ENCODE results near the gene MMP17.
A peak's percentile ranks its signal among the peaks of the same experiment; 100 is the strongest.

The MMP17 gene

DNA sequence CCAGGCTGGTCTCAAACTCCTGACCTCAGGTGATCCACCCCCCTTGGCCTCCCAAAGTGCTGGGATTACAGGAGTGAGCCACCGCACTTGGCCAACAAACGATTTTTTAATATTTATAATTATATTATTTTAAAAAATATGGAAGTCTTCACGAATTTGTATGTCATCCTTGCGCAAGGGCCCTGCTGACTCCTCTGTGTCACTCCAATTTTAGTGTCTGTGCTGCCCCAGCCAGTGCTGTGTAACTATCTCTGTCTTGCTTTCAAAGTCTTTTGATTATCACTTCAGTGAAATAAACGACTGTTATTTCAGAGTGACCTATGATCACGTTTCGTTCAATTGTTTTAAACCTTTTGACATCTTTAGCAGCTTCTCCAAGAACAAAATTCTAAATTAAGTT is 13.1 kb upstream of the MMP17 start:
- TF ChIP-seq CTCF (IDR thresholded peaks at IDR 0.05; ENCODE audit: low read depth, low read length), result no peak
- TF ChIP-seq POLR2A (IDR thresholded peaks at IDR 0.05; ENCODE audit: extremely low read depth, insufficient read length), result no peak
- TF ChIP-seq MYC (IDR thresholded peaks at IDR 0.05; ENCODE audit: low read depth, low read length), result no peak
- no peak for TF ChIP-seq MAX (IDR thresholded peaks at IDR 0.05; ENCODE audit: low read depth, low read length)
- peak; percentile 65 for DNase-seq (ENCODE audit: low read depth)
- H3K4me3 ChIP-seq (ENCODE audit: low read depth, low read length), result no peak overlapping the region

DNA sequence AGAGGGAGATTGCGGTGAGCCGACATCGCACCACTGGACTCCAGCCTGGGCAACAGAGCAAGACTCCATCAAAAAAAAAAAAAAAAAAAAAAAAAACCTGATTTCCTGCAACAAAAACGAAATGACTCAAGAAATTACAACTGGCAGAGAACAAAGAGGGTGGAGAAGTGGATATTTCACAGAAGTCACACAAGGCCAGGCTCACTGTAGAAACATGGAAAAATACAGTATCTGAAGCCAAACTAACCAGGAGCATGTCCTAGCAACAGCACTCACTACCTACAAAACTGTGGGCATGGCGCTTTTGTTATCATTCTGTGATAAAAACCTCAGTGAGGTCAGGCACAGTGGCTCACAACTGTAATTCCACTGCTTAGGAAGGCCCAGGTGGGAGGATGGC is 11.7 kb upstream of the MMP17 start:
- TF ChIP-seq MYC (IDR thresholded peaks at IDR 0.05; ENCODE audit: low read depth, low read length) (no peak), POLR2A (IDR thresholded peaks at IDR 0.05; ENCODE audit: extremely low read depth, insufficient read length) (no peak), MAX (IDR thresholded peaks at IDR 0.05; ENCODE audit: low read depth, low read length) (no peak), CTCF (IDR thresholded peaks at IDR 0.05; ENCODE audit: low read depth, low read length) (no peak)
- no peak overlapping the region for H3K4me3 ChIP-seq (ENCODE audit: low read depth, low read length)
- DNase-seq (ENCODE audit: low read depth), result no peak

DNA sequence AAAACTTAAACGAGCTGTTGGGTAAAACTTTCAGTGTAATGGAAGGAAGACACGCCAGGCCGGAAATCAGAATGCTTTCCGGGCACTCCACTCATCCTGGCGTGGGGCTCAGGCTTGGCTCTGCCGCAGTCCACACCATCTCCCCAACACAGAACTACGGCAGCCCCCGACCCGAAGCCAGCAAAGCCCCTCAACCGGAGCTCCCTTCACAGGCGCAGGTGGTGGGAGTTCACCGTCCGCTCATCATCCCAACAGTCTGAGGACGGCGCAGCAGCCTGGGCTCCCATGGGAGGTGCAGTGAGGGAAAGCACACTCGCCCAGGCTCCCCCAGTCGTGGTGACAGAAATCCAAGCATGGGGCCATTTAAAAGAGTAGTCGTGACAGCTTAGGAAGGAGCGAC is 11.0 kb upstream of the MMP17 start:
- TF ChIP-seq CTCF (IDR thresholded peaks at IDR 0.05; ENCODE audit: low read depth, low read length) (no peak), MYC (IDR thresholded peaks at IDR 0.05; ENCODE audit: low read depth, low read length) (no peak), MAX (IDR thresholded peaks at IDR 0.05; ENCODE audit: low read depth, low read length) (no peak), POLR2A (IDR thresholded peaks at IDR 0.05; ENCODE audit: extremely low read depth, insufficient read length) (no peak)
- no peak overlapping the region for H3K4me3 ChIP-seq (ENCODE audit: low read depth, low read length)
- peak; percentile 14 for DNase-seq (ENCODE audit: low read depth)

DNA sequence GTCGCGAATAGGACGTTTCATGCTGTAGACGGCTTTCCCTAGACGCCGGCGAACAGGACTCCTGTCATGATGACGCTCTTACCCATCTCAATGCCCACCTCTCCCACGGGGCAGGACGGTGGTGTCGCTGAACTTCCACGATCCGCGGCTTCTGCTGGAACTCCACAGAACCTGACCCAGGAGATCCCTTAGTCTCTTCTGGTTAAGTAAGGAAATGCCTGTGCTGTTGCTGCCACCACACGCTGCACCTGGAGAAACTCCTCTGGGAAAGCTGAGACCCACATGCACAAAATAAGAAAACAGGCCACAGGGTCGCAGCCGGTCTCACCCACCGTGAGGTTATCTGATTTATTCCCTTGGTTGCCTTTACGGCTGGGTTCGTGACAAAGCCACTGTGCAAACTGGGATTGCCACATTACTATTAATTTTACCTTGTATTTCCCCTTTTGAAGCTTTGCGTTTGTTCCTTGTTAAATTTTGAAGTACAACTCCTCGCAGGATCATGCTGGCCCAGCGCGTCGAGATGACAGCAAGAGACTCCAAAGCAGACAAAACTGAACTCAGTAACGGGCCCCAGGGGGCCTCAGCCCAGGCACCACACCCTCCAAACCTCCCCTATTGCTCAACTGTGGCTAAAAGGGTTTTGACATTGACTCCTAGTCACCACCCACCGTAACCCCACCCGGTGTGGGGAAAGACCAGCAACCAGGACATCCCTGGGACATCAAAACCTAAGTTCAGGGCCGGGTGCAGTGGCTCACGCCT is 9.2 kb upstream of the MMP17 start:
- DNase-seq (ENCODE audit: low read depth), result peak; percentile 100
- TF ChIP-seq MYC (IDR thresholded peaks at IDR 0.05; ENCODE audit: low read depth, low read length) (peak; percentile 69), CTCF (IDR thresholded peaks at IDR 0.05; ENCODE audit: low read depth, low read length) (no peak), MAX (IDR thresholded peaks at IDR 0.05; ENCODE audit: low read depth, low read length) (peak; percentile 50), POLR2A (IDR thresholded peaks at IDR 0.05; ENCODE audit: extremely low read depth, insufficient read length) (no peak)
- peak overlapping the region; percentile 2 for H3K4me3 ChIP-seq (ENCODE audit: low read depth, low read length)

GRCh38 chr12:131824450-131824849 is 3.7 kb upstream of the MMP17 start:
- peak; percentile 9 for DNase-seq (ENCODE audit: low read depth)

More at GRCh38 chr12:131824450-131824849, 3.7 kb upstream of the MMP17 start:
- no peak overlapping the region for H3K4me3 ChIP-seq (ENCODE audit: low read depth, low read length)
- TF ChIP-seq MAX (IDR thresholded peaks at IDR 0.05; ENCODE audit: low read depth, low read length) (no peak), POLR2A (IDR thresholded peaks at IDR 0.05; ENCODE audit: extremely low read depth, insufficient read length) (no peak), CTCF (IDR thresholded peaks at IDR 0.05; ENCODE audit: low read depth, low read length) (no peak), MYC (IDR thresholded peaks at IDR 0.05; ENCODE audit: low read depth, low read length) (no peak)

All from NB4 (cell line).